ENCODE data around the gene DLGAP1.

Gene DLGAP1

GRCh38 chr18:3715231-3716080, 739.7 kb downstream of the DLGAP1 start:
- TF ChIP-seq TCF4 (CRISPR knock-in tag; IDR thresholded peaks at IDR 0.05; ENCODE audit: borderline replicate concordance) (no peak), ARNTL (CRISPR knock-in tag; IDR thresholded peaks at IDR 0.05; ENCODE audit: borderline replicate concordance, low read depth) (no peak), OSR1 (CRISPR knock-in tag; IDR thresholded peaks at IDR 0.05) (no peak), ESRRG (CRISPR knock-in tag; IDR thresholded peaks at IDR 0.05) (no peak), BACH2 (CRISPR knock-in tag; IDR thresholded peaks at IDR 0.05; ENCODE audit: borderline replicate concordance) (no peak), TOX (CRISPR knock-in tag; IDR thresholded peaks at IDR 0.05; ENCODE audit: borderline replicate concordance) (no peak), ISL1 (CRISPR knock-in tag; IDR thresholded peaks at IDR 0.05) (no peak), TSHZ2 (CRISPR knock-in tag; IDR thresholded peaks at IDR 0.05) (no peak), CSDC2 (CRISPR knock-in tag; IDR thresholded peaks at IDR 0.05) (no peak), PPARA (CRISPR knock-in tag; IDR thresholded peaks at IDR 0.05; ENCODE audit: borderline replicate concordance) (no peak), RARB (CRISPR knock-in tag; IDR thresholded peaks at IDR 0.05) (no peak), ZFP3 (CRISPR knock-in tag; IDR thresholded peaks at IDR 0.05) (no peak), ZNF8 (CRISPR knock-in tag; IDR thresholded peaks at IDR 0.05) (no peak), GLIS3 (CRISPR knock-in tag; IDR thresholded peaks at IDR 0.05) (no peak), ZNF70 (CRISPR knock-in tag; IDR thresholded peaks at IDR 0.05) (no peak), PATZ1 (CRISPR knock-in tag; IDR thresholded peaks at IDR 0.05; ENCODE audit: borderline replicate concordance) (no peak)
- no peak for ATAC-seq

GRCh38 chr18:3713708-3714107, 741.4 kb downstream of the DLGAP1 start:
- no peak for TF ChIP-seq SNAI2 (CRISPR knock-in tag; IDR thresholded peaks at IDR 0.05)
- no peak for TF ChIP-seq TSHZ2 (CRISPR knock-in tag; IDR thresholded peaks at IDR 0.05)
- no peak for TF ChIP-seq ZNF70 (CRISPR knock-in tag; IDR thresholded peaks at IDR 0.05)
- no peak for TF ChIP-seq ZFP30 (CRISPR knock-in tag; IDR thresholded peaks at IDR 0.05)
- no peak for TF ChIP-seq PPARA (CRISPR knock-in tag; IDR thresholded peaks at IDR 0.05; ENCODE audit: borderline replicate concordance)
- no peak for TF ChIP-seq POU6F1 (CRISPR knock-in tag; IDR thresholded peaks at IDR 0.05; ENCODE audit: borderline replicate concordance, low read depth)
- no peak for TF ChIP-seq ARNTL (CRISPR knock-in tag; IDR thresholded peaks at IDR 0.05; ENCODE audit: borderline replicate concordance, low read depth)
- no peak for TF ChIP-seq TOX (CRISPR knock-in tag; IDR thresholded peaks at IDR 0.05; ENCODE audit: borderline replicate concordance)
- no peak for TF ChIP-seq PATZ1 (CRISPR knock-in tag; IDR thresholded peaks at IDR 0.05; ENCODE audit: borderline replicate concordance)
- no peak for TF ChIP-seq ZC3H10 (CRISPR knock-in tag; IDR thresholded peaks at IDR 0.05)
- no peak for TF ChIP-seq ZNF8 (CRISPR knock-in tag; IDR thresholded peaks at IDR 0.05)
- no peak for TF ChIP-seq CSDC2 (CRISPR knock-in tag; IDR thresholded peaks at IDR 0.05)
- no peak for TF ChIP-seq ZFP3 (CRISPR knock-in tag; IDR thresholded peaks at IDR 0.05)
- TF ChIP-seq BACH2 (CRISPR knock-in tag; IDR thresholded peaks at IDR 0.05; ENCODE audit: borderline replicate concordance): no peak
- TF ChIP-seq ISL1 (CRISPR knock-in tag; IDR thresholded peaks at IDR 0.05): no peak
- no peak for TF ChIP-seq GLIS3 (CRISPR knock-in tag; IDR thresholded peaks at IDR 0.05)
- TF ChIP-seq CREB5 (CRISPR knock-in tag; IDR thresholded peaks at IDR 0.05; ENCODE audit: low read depth): no peak
- no peak for TF ChIP-seq RARB (CRISPR knock-in tag; IDR thresholded peaks at IDR 0.05)
- no peak for ATAC-seq

Data from SK-N-SH treated with all-trans-retinoic acid at 6 μM for 48 hours (cell line).